ENCODE data around the gene SARS1. TPM values are rescaled to one million over a fixed set of nuclear protein-coding genes. Genes with fewer than 3 reads are reported as not detected.

Gene SARS1
- total and polyA plus RNA-seq, 2 of the 13 experiments (the other 11 are each of a cell fraction or from before 2014, with no cell fraction given), result 103 to 134 TPM

GRCh38 chr1:109265741-109266330 is 52.1 kb downstream of the SARS1 start:
- no peak overlapping the region for H3K9ac ChIP-seq (ENCODE audit: insufficient read depth, low read depth, low read length)
- BruUV-seq (replicated peaks), result no TSS peak
- H3K9me3 ChIP-seq (ENCODE audit: low read length), result no peaks in the 10 kb centered on the region
- FAIRE-seq, result no peak
- ChIA-PET CTCF (ENCODE audit: low intra/inter-chr PET ratio, low total read pairs) (no interaction called here), POLR2A (no interaction called here)
- 96% methylated on average over 4 of the region's 13 CpGs for WGBS (ENCODE audit: low lambda C conversion rate)
- no peak for DNase-seq (ENCODE audit: low spot score)
- peaks cover 4 to 8% of the 10 kb centered on the region in 2 experiments; a peak in 3 of 5 replicates for H3K36me3 ChIP-seq (replicated peaks in 1 of 2; ENCODE audit: control insufficient read depth in 1 of 2, insufficient read depth in 2 of 2, low read length in 2 of 2)
- H3K27me3 ChIP-seq (ENCODE audit: control insufficient read depth in 1 of 2, insufficient read depth in 2 of 2, low read length in 2 of 2), result no peaks in the 10 kb centered on the region
- in situ Hi-C loops (cut with HindIII; ENCODE audit: extremely low pct_ligation_motif_present, low pct_unique_long_range_greater_than_20kb) (loop anchor here (10.0 kb wide), 1 partner anchor 269 kb away; the partner anchor contains the start of gene GPR61), intact Hi-C loops (cut with micrococcal nuclease; ENCODE audit: unreplicated experiment) (no loop called here)
- H3K4me1 ChIP-seq (ENCODE audit: insufficient read depth, low read length), result no peaks in the 10 kb centered on the region
- no peak overlapping the region for H3K4me3 ChIP-seq (replicated peaks in 1 of 3; ENCODE audit: insufficient read depth in 1 of 3, low read depth in 2 of 3, low read length in 3 of 3)
- no peaks in the 10 kb centered on the region for H3K79me2 ChIP-seq (ENCODE audit: insufficient read depth, low read length)
- no peak for ATAC-seq
- no peaks in the 10 kb centered on the region for H4K20me1 ChIP-seq (ENCODE audit: insufficient read depth, low read length)
- H3K4me2 ChIP-seq (ENCODE audit: low read depth, low read length), result no peak overlapping the region
- H2AFZ ChIP-seq (ENCODE audit: low read length), result no peak overlapping the region
- no peak overlapping the region for H3K27ac ChIP-seq (ENCODE audit: extremely low read length, insufficient read depth, low read length)
- no peak for TF ChIP-seq ZNF703 (CRISPR knock-in tag; IDR thresholded peaks at IDR 0.05; ENCODE audit: borderline replicate concordance)
- no peak for TF ChIP-seq FLYWCH1 (CRISPR knock-in tag; IDR thresholded peaks at IDR 0.05)
- no peak for TF ChIP-seq ZFX (CRISPR knock-in tag; IDR thresholded peaks at IDR 0.05; ENCODE audit: low read depth)
- no peak for TF ChIP-seq ZNF33B (CRISPR knock-in tag; IDR thresholded peaks at IDR 0.05)
- no peak for TF ChIP-seq ZBTB14 (CRISPR knock-in tag; IDR thresholded peaks at IDR 0.05)
- no peak for TF ChIP-seq ZNF318 (CRISPR knock-in tag; IDR thresholded peaks at IDR 0.05)
- TF ChIP-seq ZNF362 (CRISPR knock-in tag; IDR thresholded peaks at IDR 0.05; ENCODE audit: borderline replicate concordance), result no peak
- TF ChIP-seq PITX1 (CRISPR knock-in tag; IDR thresholded peaks at IDR 0.05), result no peak
- TF ChIP-seq THYN1 (CRISPR knock-in tag; IDR thresholded peaks at IDR 0.05; ENCODE audit: borderline replicate concordance, low read depth), result no peak
- no peak for TF ChIP-seq CEBPB (IDR thresholded peaks at IDR 0.05; ENCODE audit: borderline replicate concordance, low read depth, low read length)
- no peak for TF ChIP-seq ZNF598 (CRISPR knock-in tag; IDR thresholded peaks at IDR 0.05; ENCODE audit: borderline replicate concordance)
- no peak for TF ChIP-seq ZNF225 (CRISPR knock-in tag; IDR thresholded peaks at IDR 0.05)
- TF ChIP-seq ZNF263 (CRISPR knock-in tag; IDR thresholded peaks at IDR 0.05), result no peak

Data from HepG2 (cell line).